ENCODE results near the gene GRAMD2B.

GRCh38 chr5:126469536-126470316 is 46.5 kb downstream of the GRAMD2B start:
- TF ChIP-seq, protein P1, sequence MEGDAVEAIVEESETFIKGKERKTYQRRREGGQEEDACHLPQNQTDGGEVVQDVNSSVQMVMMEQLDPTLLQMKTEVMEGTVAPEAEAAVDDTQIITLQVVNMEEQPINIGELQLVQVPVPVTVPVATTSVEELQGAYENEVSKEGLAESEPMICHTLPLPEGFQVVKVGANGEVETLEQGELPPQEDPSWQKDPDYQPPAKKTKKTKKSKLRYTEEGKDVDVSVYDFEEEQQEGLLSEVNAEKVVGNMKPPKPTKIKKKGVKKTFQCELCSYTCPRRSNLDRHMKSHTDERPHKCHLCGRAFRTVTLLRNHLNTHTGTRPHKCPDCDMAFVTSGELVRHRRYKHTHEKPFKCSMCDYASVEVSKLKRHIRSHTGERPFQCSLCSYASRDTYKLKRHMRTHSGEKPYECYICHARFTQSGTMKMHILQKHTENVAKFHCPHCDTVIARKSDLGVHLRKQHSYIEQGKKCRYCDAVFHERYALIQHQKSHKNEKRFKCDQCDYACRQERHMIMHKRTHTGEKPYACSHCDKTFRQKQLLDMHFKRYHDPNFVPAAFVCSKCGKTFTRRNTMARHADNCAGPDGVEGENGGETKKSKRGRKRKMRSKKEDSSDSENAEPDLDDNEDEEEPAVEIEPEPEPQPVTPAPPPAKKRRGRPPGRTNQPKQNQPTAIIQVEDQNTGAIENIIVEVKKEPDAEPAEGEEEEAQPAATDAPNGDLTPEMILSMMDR (IDR thresholded peaks at IDR 0.05): no peak
- TF ChIP-seq POLR2A (IDR thresholded peaks at IDR 0.05): no peak

Measured in body of pancreas (tissue), 4 donors.